ENCODE results near the gene NDUFS3.
"Not testable (repeated sequence)": the region's sequence is repeated elsewhere in the genome, so short reads cannot be mapped to it uniquely, and the experiment has no call there.

Gene NDUFS3

DNA sequence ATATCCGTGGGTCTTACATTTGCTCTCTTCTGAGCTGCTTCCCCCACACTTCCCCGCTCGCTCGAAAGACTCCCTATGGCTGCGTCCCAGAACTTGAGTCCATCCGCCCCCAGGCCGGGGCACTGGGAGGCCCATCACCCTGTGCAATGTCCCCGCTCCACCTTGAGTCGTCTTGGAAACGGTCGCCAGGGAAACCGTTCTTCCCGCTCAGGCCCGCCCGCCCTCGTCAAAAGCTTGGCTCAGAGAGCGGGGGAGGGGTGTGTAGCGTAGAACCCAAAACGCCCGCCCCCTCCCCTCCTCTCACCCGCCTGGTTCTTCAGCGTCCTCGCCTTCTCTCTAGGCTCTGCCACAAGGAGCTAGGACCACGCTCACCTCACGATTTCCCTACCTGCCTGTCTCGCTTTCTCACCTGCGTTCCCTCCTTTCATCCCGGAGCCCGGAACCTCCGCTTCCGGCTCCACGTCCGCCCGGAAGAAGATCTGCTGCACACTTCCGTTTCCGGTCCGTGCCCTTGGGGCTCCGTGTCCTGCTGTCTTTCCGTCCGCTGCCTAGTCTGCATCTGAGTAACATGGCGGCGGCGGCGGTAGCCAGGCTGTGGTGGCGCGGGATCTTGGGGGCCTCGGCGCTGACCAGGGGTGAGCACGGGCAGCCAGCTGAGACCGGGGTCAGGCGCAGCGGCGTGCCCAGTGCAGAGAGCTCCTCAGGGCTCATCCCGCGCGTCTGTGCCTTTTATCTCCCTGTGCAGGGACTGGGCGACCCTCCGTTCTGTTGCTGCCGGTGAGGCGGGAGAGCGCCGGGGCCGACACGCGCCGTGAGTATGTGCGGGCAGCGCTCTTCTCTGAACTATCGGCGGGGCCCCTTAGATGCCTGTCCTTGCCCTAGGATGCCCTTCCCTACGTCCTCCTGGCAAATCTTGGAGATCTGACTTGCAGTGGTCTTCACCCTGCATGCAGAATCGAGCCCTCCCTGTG, at the start of gene NDUFS3, which contains the start of gene KBTBD4:
NDUFS3 (plus strand) TSS at position 551 of the 971 bp plus-strand sequence; CDS start at position 569, 18 bp downstream.
KBTBD4 (minus strand) TSS at position 447 of the 971 bp plus-strand sequence; CDS start at position 428, 19 bp downstream.
- DNase-seq, result peak; percentile 85

DNA sequence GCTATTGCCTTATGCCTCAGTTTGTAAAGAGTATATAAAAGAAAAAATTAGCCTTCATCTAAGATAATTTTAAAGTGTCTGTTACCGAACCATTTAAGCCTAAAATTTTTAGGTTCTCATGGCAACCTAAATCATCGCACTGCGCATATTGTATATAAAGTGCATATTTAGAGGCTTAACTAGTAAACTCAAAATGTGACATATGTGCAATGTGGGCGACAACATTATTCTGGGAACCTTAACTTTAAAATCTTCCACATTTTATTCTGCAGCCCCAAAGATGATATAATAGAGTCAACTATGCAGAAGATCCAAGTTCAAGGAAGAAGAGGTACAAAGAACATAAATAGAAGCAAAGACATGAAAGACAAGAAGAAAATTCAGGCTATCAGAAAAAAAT, 48.9 kb upstream of the NDUFS3 start:
- DNase-seq, result no peak

DNA sequence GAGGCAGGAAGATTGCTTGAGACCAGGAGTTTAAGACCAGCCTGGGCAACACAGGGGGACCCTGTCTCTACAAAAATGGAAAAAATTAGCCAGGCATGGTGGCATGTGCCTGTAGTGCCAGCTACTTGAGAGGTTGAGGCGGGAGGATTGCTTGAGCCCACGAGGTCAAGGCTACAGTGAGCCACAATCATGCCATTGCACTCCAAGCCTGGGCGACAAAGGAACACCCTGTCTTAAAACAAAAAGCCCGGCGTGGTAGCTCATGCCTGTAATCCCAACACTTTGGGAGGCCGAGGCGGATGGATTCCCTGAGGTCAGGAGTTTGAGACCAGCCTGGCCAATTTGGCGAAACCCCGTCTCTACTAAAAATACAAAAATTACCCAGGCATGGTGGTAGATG, 48.2 kb upstream of the NDUFS3 start:
- not testable (repeated sequence) for DNase-seq

DNA sequence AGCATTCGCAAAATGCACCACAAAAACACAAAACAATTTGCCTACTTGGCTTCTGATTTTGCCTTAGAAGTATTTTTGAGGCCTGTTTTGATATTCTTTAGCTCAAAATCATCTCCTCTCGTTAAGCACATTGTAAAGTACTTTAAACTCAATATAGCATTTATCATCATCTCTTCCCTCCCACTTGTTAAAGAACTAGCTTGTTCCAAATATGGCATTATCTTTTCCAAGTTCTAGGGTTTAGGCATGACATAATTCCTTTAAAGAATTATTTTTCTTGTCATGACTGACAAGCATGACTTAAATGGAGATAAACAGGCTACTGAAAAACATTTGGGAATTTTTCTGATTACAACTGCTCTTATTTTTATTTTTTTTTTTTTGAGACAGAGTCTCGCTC, 47.2 kb upstream of the NDUFS3 start:
- DNase-seq, result no peak

DNA sequence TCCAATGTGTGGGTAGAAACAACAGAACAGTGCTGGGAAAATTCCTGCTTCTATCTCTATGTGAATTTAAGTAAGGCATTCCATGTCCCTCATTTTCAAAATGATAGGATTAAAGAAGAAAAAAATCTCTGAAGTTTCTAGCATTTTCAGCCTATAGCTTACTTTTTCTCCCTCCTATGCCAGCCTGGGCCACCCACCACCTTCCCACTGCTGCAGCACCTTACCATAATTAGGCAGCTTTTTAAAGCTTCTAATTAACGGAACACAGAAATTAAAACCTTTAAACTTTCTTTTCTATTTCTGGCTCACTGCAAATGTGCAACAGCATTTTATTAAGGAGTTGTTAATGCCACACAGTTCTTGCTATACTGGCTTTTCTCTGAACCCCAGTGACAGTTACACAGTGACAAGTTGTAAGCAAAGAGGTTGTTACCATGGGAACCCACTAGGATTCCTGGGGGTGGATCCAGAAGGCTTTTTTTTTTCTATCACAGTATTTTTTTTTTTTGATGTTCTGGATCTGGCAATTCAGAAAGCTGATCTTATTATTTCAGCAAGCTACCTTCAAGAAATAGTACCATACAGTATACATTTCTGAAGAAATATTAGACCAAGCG, 46.2 kb upstream of the NDUFS3 start:
- DNase-seq, result no peak

DNA sequence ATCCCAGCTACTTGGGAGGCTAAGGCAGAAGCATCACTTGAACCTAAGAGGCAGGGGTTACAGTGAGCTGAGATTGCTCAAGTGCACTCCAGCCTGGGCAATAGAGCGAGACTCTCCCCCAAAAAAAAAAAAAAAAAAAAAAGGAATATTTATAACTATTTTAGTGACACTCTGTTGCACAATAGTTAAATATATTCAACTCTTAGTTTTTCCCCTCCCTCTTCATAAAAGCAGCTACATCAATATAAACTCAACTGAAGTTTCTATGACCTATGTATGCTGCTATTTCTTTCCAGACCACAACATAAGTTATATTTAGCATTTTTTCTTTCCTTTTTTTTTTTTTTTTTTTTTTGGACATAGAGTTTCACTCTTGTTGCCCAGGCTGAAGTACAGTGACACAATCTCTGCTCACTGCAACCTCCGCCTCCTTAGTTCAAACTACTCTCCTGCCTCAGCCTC, 45.2 kb upstream of the NDUFS3 start:
- DNase-seq, result no peak

DNA sequence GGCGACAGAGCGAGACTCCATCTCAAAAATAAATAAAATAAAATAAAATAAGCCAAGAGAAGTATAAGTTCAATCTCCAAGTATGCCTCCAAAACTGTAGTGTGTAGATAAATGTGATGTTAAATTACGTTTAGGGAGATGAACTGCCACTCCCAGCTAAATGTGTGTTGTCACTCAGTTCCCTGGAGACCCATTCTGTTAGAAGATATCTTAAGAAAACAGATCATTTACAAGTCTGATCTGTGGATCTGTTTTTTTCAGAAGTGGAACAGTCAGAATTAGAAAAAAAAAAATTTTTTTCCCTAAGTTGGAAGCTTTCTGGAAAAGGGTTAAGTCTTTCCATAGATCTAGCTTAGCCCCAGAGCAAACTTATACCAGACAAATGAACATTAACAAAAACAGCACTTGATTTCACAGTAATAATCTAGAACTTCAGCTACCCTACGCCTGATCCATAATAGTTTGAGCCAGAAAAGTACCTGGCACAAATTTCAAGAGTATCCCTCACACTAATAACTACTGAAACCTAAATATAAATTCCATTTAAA, 44.1 kb upstream of the NDUFS3 start:
- no peak for DNase-seq

DNA sequence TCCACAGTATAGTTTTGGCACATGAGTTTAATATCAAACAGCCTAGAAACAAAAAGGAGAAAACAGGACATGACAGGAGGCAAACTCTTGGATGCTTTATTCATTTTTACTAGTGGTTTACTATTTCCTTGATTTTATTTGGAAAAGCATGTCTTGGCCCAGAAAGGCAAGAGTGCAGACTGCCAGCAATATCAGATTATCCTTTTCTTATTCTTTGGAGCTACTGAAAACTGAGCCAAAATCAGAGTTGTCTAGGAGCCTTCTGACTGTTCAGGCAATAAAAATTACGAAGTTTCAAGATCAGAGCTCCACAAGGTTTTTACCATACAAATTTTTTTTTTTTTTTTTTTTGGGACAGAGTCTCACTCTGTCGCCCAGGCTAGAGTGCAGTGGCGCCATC, 42.0 kb upstream of the NDUFS3 start:
- no peak for DNase-seq

DNA sequence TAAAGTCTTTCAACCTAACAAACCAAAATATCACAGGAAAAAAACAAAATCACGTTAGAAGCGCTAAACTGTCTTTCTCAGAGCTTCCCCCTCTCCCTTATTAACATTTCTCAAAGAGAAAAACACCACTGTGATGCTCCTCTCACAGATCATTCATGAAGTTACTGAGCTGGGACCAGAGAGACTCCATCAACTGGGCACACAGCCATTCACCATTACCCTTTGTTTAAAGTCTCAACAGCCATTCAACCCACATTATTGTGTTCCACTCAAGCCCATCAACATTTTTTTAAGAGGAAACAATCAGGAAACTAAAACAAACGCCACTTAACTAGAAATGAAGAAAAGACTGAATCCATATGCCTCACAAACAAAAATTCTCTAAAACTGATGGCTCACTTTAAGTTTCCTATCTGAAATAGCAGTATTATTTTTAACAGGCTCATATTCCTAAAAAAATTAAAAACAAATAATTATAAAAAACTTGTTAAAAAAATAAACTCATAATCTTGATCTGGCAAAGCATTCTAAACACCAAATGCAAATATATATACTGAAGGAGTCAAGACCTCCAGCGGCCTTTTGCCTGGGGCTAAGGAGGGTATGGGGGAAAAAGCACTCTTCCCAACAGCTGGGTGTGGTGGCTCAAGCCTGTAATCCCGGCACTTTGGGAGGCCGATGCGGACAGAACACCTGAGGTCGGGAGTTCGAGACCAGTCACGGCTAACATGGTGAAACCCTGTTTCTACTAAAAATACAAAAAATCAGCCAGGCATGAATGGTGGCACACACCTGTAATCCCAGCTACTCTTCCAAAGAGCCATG, 39.9 kb upstream of the NDUFS3 start:
- peak; percentile 40 for DNase-seq

DNA sequence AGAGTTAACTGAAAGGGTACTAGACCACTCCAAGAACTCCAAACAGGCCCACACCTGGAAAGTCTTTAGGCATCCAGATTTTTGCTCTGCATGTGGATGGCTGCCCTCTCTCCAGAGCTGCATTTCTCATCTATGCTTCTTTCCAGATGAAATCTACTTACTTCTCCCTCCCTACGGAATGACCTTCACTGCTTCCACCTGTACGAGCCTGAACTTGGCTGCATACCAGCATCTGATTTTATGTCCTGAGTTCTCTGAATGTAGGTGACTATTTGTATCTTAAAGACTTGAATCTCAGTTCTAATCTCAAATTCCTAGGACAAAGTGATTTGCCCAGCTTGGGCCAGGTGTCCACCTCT, 39.2 kb upstream of the NDUFS3 start:
- no peak for DNase-seq

DNA sequence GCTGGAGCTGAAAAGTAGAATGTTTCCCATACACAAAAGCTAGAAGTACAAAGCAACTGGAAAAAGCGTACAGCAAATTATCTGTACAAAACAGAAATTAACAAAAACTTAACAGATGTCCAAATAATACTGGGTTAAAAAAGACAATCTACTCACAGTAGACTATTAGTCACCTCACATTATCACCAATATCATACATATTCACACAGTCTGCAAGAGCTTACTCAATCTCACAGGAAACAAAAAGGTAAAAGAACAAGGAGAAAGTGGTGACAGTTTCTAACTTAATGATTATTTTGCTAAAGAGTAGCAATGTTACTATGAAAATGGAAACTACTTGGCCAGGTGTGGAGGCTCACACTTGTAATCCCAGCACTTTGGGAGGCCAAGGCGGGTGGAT, 37.8 kb upstream of the NDUFS3 start:
- DNase-seq, result no peak

DNA sequence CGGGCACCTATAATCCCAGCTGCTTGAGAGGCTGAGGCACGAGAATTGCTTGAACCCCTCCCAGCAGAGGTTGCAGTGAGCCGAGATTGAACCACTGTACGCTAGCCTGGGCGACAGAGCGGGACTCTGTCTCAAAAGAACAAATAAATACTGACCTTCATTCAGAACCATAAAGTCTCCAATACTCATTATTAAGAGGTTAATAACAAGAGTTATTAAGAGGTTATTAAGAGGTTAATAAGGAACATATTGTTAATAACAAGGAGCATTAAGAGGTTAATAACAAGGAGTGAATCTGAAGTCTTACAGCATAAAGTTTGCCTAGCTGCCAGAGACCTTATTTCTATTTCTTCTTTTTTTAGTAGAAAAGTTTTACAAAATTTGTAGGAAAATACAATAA, 33.6 kb upstream of the NDUFS3 start:
- DNase-seq, result no peak

DNA sequence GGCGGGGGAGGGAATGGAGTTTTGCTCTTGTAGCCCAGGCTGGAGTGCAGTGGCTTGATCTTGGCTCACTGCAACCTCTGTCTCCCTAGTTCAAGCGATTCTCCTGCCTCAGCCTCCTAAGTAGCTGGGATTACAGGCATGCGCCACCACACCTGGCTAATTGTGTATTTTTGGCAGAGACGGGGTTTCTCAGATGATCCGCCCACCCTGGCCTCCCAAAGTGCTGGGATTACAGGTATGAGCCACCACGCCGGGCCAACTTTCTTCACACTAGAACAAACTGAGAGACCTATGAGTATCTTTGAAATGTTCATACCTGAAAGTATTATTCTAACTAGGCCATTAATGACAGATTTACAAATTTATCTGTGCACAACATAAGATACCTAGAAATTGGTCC, 32.6 kb upstream of the NDUFS3 start:
- DNase-seq, result not testable (repeated sequence)

DNA sequence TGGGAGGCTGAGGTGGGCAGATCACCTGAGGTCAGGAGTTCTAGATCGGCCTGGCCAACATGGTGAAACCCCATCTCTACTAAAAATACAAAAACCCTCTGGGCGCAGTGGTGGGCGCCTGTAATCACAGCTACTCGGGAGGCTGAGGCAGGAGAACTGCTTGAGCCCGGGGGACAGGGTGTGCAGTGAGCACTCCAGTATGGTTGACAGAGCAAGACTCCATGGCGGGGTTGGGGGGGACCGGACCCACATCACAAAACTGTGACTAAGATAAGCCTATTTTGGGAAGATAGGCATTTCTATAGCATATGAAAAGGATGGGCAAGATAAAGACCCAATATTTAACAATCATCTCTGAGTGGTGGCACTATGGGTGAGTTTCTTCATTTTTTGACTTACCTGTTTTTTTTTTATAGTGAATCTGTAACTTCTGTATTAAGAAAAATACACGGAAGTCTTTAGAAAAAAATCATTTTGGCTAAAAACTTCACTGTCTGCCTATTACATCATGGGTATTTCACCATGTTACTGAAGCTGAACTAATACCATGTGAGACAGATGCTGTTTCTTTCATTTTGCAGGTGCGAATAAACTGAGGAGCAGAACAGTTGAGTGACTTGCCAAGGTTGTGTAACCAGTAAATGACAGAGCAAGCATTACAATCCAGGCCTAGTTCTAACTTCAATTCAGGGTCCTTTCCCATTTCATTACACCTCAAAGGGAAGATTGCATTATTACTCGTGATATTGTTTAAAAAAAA, 28.4 kb upstream of the NDUFS3 start:
- no peak for DNase-seq

DNA sequence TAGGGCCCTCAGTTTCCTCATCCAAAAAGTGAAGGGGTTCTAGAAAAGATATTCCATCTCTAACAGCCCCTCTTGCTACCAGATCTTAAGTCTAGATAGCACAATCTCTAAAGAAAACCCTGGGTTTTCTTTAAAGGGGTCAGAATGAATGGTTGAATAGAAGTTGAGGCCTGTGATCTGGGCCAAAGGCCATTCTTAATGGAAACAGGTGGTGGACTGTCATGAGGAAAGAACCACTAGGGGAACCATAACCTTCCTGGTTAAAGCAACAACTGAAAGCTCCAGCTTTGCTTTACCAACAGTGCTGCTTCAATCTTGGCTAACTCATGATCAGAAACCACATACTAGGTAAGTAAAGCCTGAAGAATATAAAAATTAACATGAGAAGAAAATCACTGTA, 27.8 kb upstream of the NDUFS3 start:
- DNase-seq, result no peak

DNA sequence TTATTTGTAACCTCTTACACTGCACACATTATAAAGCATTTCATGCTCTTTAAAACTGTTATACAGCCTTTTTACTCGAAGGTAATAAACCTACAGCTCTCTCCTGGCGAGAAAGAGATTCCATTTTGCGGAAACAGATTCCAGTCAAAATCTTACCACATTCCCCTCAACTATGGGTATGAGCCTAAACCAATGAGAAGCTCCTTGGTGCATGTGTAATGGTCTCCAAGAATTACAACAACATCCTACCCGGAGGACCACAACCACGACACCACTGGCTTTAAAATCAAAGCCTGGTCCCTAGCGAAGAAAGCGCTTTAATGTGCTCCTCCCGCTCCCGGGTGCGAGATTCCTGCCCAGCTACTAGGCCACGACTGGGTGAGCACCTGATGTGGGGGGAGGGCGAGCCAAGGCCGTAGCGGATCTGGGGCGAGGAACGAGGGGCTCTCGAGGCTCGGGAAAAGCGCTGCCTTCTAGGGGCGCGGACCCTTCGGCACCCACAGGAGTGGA, 26.8 kb upstream of the NDUFS3 start:
- no peak for DNase-seq

DNA sequence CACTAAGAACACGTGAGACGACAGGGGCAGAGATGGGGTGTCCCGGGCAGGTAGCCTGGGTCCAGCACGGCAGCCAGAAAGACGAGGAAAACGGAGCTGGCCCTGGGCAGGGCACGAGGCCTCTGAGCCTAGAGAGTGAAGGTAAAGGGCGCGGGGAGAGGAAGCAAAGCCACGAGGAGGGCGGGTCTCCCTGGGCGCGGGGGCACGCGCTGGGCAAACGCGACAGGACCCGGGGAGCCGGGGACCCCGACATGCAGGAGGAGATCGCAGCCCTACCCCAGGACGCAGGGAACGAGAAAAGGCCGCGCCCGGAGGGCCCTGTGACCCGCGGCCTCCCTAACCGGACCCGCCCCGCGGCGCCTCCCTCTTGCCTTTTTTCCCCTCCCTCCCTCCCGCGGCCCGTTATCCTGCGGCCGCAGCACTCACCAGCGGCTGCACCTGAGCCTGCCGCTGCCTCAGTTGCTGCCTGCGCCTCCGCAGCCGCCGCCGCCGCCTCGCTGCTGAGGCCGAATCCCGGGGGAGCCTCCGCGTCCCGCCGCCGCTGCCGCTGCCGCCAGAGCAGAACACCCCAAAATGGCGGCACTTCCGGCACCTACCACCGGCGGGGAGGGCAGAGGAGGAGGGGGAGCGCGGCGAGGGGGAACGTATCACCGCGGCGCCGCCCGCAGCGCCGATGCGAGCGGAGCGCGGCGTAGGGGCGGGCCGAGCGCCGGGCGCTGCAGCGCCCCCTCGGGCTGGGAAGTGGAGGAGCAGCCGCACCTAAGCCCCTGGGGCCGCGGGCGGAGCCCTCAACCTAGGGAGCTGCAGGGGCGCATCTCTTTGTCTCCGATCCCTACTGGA, 26.1 kb upstream of the NDUFS3 start, which contains the start of gene CELF1:
CELF1 (minus strand) TSS at position 567 of the 840 bp plus-strand sequence. CDS start 53,609 bp downstream, outside the sequence.
- DNase-seq, result peak; percentile 79

DNA sequence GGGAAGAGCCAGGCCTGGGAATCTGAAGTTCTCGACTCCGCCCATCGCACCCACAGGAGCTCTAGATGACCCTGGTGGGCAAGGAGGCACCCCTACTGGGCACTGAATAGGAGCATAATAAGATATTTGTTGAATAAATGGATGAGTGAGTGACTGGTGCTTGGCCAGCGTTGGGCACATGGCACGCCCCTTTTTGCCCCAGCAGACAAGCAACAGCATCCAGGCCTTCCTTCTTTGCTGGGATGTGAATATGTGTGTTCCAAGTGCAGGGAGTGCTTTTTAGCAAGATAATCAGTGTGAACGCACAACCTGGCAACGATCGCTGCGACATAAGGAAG, 25.5 kb upstream of the NDUFS3 start:
- no peak for DNase-seq

DNA sequence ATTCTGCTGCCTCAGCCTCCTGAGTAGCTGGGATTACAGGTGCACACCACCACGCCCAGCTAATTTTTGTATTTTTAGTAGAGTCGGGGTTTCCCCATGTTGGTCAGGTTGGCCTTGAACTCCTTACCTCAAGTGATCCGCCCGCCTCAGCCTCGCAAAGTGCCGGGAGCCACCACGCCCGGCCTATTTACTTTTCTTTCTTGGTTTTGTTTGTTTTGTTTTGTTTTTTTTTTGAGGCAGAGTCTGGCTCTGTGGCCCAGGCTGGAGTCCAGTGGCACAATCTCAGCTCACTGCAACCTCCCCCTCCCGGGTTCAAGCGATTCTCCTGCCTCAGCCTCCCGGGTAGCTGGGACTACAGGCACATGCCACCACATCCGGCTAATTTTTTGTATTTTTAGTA, 21.9 kb upstream of the NDUFS3 start:
- DNase-seq, result not testable (repeated sequence)

DNA sequence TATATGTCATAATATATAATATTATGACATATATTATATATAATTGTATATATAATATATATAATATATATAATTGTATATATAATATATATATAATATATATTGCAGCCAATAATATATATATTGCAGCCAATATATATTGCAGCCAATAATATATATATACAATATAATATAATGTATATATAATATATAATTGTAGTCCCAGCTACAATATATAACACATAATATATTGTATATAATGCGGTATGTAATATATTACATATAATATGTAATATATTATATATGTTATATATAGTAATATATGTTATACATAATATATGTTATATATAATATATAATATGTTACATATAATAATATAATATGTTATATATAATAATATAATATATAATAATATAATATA, 20.2 kb upstream of the NDUFS3 start:
- no peak for DNase-seq

DNA sequence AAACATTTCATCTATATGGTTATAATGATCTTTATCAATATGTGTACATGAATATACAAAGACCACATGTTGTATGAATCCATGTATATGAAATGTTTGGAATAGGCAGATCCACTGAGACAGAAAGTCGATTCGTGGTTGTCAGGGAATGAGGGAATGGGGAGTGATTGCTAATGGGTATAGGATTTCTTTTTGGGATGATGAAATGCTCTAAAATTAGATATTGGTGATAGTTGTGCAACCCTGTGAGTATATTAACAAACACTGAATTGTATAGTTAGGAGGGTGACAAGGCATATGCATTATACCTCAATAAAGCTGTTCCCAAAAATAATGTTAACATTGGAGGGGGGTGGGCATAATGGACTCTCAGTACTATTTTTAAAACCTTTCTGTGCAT, 18.4 kb upstream of the NDUFS3 start:
- no peak for DNase-seq
